Mammary epithelial cell (primary cell): ENCODE measurements around the gene ATP6V1A.
"Not testable (repeated sequence)": the region's sequence is repeated elsewhere in the genome, so short reads cannot be mapped to it uniquely, and the experiment has no call there.

ENCODE experiments used
- EZH2 ChIP-seq: IDR thresholded peaks from 2 replicates; pipeline ENCODE4 v1.6.1; 2012; ENCODE audit warnings: low read length, inconsistent platforms, borderline replicate concordance
- TF ChIP-seq, protein P1 (sequence below), 2 donors: IDR thresholded peaks in 1 of 2; conservative IDR thresholded peaks in 1 of 2; 2 replicates each; pipeline ENCODE4 v1.5.1; 2011 to 2012; ENCODE audit warnings: inconsistent platforms in 2 of 2, low read length in 2 of 2, mild to moderate bottlenecking in 2 of 2, control low read depth in 1 of 2, low read depth in 1 of 2; ENCODE audit not compliant: insufficient read depth in 1 of 2; ENCODE audit errors: extremely low read depth in 1 of 2

DNA sequence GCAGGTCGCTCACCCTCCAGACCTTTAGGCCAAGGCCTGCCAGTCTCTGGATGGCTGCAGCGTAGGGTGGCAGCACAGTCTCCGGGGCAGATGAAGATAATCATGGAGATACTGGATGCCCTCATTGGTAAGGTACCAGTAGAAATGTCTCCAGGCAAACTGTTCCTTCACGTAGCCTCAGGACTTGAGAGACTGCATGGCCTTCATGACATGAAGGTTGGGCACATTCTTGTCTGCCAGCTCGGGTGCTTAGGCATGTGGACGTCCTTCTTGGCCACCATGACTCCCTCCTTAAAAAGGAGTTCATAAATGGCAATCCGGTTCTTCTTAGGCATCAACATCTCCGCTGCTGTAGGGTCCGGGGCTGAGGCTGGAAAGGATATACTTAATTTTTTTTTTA, 103.6 kb downstream of the ATP6V1A start:
- TF ChIP-seq, protein P1, sequence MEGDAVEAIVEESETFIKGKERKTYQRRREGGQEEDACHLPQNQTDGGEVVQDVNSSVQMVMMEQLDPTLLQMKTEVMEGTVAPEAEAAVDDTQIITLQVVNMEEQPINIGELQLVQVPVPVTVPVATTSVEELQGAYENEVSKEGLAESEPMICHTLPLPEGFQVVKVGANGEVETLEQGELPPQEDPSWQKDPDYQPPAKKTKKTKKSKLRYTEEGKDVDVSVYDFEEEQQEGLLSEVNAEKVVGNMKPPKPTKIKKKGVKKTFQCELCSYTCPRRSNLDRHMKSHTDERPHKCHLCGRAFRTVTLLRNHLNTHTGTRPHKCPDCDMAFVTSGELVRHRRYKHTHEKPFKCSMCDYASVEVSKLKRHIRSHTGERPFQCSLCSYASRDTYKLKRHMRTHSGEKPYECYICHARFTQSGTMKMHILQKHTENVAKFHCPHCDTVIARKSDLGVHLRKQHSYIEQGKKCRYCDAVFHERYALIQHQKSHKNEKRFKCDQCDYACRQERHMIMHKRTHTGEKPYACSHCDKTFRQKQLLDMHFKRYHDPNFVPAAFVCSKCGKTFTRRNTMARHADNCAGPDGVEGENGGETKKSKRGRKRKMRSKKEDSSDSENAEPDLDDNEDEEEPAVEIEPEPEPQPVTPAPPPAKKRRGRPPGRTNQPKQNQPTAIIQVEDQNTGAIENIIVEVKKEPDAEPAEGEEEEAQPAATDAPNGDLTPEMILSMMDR (conservative IDR thresholded peaks at IDR 0.05 in 1 of 2, IDR thresholded peaks at IDR 0.05 in 1 of 2; ENCODE audit: extremely low read depth in 1 of 2, insufficient read depth in 1 of 2, low read depth in 1 of 2, low read length in 2 of 2), result not testable (repeated sequence)
- TF ChIP-seq EZH2, result not testable (repeated sequence)
